NAMALWA (cell line): ENCODE measurements around the gene GMPPA.

Experiments
- DNase-seq: peaks from one replicate; pipeline ENCODE4 v3.0.0-alpha.2; 2015; ENCODE audit warnings: low spot score

GMPPA gene

DNA sequence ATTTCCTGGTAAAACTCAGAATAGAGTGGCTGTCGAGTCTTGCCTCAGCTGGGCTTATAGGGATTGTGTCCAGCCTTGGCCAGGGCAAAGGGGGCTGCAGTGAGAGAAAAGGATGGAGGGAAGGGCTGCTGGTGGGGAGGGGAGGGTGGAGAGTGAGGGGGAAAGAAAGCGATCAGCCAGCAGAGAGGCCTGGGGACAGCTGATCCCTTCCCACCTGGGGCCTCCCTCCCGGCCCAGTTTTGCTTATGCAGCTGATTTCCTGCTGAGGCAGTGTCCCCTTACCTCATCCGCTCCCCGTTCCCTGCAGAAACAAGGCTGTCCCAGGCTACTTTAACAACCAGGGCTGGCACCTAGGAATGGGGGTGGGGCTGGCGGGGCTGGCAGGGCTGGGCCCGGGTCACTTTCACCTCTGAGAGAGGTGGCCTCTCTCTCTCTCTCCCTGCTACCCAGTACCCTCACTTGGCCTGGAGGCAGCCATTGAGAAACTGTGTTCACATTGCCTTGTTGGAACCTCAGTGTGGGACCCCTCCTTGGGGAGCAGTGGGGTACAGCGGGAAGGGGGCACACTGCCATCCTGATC lies 12.2 kb upstream of the GMPPA start:
- DNase-seq: no peak

DNA sequence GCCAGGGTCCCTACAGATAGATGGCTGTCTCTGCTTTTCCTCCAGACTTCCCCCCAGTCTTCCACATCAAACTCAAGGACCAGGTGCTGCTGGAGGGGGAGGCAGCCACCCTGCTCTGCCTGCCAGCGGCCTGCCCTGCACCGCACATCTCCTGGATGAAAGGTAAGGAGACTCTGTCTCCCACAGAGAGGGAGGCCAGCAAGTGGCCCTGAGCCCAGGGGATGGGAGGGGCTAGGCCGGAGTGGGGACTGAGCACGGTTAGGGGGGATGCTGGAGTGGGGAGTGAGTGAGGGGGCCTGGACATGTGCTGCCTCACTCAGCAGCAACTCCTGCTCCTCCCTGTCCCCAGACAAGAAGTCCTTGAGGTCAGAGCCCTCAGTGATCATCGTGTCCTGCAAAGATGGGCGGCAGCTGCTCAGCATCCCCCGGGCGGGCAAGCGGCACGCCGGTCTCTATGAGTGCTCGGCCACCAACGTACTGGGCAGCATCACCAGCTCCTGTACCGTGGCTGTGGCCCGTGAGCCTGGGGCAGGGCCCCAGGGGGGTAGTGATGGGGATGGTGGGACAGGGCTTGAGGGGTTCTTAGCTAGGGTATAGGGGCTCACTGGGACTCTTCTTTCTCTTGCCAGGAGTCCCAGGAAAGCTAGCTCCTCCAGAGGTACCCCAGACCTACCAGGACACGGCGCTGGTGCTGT lies 10.4 kb upstream of the GMPPA start:
- DNase-seq: no peak

DNA sequence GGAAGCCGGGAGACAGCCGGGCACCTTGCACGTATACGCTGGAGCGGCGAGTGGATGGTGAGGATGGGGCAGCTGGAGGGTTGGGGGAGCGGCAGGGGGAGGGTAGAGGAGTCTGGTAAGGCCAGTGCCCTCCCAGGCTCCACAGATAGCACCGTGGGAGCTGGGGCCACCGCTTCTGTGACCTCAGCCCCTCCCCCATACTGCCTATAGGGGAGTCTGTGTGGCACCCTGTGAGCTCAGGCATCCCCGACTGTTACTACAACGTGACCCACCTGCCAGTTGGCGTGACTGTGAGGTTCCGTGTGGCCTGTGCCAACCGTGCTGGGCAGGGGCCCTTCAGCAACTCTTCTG lies 9.9 kb upstream of the GMPPA start:
- no peak for DNase-seq

DNA sequence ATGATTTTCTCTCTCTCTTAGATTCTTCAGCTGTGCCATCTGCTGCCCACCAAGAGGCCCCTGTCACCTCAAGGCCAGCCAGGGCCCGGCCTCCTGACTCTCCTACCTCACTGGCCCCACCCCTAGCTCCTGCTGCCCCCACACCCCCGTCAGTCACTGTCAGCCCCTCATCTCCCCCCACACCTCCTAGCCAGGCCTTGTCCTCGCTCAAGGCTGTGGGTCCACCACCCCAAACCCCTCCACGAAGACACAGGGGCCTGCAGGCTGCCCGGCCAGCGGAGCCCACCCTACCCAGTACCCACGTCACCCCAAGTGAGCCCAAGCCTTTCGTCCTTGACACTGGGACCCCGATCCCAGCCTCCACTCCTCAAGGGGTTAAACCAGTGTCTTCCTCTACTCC lies 9.4 kb upstream of the GMPPA start:
- no peak for DNase-seq

DNA sequence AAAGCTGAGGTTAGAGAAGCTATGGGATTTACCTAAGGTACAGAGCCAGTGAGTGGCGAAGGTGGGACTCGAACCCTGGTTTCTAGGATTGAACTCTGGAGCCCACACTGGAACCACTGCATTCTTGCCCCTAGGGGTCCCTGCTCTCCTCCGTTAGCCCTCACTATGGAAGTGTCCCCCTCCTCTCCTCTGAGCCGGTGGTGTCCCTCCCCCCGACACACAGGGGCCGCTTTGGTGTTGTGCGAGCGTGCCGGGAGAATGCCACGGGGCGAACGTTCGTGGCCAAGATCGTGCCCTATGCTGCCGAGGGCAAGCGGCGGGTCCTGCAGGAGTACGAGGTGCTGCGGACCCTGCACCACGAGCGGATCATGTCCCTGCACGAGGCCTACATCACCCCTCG lies 8.5 kb upstream of the GMPPA start:
- DNase-seq: no peak

DNA sequence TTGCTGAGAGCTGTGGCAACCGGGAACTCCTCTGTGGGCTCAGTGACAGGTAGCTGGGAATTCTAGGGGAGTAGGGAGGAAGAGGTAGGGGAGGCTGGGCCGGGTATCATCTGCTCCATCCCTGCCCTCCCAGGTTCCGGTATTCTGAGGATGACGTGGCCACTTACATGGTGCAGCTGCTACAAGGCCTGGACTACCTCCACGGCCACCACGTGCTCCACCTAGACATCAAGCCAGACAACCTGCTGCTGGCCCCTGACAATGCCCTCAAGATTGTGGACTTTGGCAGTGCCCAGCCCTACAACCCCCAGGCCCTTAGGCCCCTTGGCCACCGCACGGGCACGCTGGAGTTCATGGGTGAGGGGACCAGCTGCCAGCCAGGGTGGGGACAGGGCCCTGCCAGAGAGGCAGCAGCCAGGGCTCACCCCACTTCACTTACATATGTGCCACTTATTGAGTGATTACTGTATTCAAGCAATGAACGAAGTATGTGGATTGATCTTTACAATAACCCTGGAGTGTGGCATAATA lies 8.0 kb upstream of the GMPPA start:
- DNase-seq: no peak

DNA sequence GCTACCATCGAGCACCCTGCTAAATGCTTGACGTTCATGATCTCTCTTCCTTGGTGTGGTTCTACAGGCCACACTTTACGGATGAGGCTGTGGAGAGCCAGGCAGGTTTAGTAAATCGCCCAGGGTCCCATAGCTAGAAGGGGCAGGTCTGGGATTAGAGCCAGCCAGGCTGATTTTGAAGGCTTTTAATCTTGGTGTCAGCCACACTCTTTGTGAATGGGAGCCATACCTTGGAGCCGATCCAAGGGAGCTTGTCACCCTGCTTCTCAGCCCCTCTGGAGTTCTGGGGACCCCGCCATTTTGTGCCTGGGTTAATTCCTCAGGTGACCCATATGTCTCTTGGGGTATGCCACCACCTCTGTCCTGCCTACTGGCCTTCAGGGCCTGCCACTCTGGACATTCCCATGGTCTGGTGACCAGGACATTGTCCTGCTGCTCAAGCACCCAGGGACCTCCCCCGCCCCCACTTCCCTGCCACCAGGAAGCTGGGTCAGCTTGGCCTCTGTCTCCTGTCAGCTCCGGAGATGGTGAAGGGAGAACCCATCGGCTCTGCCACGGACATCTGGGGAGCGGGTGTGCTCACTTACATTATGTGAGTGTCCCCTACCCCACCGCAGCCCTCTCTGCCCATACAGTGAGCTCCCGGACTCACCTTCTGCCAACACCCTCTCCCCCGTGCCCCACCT lies 7.3 kb upstream of the GMPPA start:
- no peak for DNase-seq

DNA sequence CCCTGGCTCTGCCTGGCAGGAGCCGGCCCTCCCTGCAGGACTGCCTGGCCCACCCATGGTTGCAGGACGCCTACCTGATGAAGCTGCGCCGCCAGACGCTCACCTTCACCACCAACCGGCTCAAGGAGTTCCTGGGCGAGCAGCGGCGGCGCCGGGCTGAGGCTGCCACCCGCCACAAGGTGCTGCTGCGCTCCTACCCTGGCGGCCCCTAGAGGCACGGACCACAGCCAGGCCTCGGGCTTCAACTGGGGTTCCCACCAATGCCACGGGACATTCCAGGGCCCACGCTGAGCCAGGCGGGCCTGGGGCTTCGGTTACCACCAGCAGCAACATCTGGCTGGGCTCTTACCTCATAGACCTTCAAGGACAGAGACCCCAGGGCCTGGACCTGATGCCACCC lies 6.1 kb upstream of the GMPPA start:
- no peak for DNase-seq

DNA sequence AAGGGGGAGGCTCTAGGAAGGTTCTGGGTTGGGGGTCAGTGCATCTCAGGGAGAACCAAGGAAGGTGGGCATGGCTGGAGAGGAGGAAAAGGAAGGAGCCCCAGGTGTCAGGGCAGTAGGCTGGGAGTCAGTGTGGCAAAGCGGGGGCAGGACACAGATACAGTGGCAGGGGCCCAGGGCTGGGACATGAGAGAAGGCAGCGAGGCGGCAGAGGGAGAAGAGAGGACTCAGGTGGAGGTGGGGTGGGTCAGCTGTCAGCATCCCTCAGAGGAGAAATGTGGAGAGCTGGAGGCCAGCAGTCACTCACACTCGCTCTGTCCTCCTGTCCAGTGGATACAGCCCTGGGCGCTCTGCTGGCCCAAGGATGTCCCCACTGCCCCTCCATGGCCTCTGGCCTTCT lies 5.6 kb upstream of the GMPPA start:
- DNase-seq: no peak

DNA sequence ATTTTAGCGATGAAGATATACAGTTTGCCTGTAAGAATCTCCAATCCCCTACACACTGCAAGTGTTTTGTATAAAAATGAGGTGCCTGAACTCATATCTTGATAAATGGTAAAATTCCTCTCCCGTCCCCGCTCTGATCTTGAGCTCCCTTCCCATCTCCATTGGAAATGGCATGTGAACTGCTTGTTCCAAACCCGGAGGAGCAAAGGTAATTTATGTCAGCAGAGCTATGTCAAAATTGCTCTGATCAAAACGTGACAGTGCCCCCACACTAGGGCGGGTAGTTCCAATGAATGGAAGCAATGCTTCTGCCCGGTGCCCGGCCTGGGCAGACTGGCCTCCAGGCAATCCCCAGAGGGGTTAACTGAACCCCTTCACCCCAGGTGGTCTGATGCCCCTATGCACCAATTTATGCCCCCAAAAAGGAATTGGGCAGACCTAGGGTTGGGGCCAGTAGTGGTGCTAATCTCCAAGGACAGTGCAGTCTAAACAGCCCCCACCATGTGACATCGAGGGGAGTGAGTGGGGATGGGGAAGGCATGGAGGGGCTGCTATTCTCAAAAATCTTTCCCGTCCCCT lies 3.6 kb upstream of the GMPPA start:
- no peak for DNase-seq

DNA sequence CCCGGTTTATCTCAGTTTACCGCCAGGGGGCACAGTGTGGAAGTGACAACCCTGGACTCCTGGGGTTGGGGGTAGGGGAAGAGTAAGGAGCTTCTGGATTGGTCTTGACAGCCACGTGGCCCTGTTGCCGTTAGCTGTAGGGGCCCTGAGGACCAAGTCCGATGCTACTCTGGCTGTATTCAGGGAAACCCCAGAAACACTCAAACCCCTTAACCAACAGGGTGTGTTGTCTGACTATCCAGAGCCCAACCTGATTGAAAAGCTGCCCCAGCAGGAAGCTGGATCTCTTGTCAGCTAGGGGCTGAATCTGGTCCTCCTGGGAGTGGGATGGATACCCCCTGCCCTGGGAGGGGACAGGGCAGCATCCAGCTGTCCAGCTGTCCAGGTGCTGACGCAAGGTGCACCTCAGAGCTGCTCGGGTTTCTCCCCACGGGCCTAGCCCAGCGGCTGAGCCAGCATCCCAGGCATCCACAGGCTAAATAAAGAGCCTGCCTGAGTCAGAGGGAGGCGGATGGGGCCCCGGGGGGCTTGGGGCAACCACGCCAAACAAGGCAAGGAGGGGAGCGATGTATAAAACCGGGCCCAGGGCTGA lies 3.1 kb upstream of the GMPPA start:
- peak; percentile 90 for DNase-seq

DNA sequence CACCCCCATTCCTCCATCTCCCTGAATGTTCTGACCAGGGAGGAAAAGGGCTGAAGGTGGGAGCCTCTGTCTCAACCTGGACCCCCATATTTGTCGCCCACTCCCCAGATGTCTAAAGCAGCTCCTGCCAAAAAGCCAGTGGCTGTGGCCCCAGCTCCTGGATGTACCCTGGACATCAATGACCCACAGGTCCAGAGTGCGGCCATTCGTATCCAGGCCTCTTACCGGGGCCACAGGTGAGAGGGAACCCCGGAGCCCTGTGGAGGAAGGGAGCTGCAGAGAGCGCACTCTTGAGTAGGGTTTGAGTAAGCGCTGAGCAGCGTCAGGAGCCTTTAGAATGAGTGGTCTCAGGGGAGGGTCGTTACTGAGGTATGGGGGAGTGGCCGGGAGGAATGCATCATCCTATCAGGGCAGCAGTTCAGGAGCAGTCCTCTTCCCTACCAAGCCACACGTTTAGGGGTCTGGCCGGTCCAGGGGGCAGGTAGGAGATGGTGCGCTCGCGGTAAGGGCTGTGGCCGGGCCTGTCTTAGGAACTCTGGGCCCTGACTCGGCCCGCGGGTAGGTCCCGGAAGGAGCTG lies 2.4 kb upstream of the GMPPA start:
- no peak for DNase-seq

DNA sequence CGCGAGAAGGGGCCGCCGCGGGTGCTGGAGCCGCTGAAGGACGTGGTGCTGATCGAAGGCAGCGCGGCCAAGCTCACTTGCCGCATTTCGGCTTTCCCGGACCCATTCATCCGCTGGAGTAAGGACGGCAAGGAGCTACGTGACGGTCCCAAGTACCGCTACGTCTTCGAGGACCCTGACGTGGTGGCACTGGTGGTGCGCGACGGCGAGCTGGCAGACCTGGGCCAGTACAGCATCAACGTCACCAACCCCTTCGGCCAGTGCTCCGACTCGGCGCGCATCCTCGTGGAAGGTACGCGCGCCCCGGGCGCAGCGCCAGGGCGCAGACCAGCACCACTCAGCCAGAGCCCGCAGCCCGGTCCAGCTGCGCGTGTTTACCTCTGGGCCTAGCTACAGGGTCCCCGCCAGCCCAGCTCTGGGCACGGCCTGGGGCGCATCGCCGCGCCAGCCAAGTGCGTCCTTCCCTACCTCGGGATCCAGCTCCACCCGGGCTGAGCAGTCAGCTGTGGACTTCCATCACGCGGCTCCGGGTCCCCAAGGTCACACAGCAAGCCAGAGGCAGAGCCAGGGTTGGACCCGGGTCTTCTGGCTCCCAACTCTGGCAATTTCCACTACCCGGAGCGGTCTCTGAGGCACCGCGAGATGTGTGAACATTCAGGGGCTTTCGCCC lies 1.7 kb upstream of the GMPPA start:
- no peak for DNase-seq

DNA sequence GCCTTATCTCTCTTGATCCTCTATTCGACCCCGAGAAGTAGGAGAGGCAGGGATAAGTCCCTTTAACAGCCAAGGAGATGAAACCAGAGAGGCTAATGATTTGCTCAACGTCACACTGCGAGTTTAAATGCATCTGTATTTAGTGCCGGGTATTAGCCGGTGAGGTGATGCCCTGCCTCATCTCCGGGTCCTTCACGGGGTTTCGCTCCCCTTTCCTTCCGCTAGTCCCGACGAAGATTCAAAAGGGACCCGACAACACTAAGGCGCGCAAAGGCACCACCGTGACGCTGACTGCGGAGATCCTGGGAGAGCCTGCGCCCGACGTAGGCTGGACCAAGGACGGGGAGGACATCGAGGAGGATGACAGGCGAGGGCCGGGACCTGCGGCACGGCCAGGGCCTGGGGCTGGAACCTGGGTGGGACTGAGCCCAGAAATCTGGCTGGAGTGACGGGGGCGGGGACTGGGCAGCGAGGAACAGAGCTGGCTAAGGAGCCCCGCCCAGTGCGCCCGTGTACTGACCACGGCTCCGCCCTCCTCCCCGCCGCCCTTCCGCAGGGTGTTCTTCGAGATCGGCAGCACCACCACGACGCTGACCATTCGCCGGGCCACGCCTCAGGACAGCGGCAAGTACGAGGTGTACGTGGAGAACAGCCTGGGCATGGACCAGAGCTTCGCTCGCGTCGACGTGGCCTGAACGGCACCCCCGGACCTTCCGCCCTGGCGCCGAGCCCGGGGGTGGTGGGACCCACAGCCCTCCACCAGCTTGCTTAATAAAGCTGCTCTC lies 1.0 kb upstream of the GMPPA start:
- DNase-seq: no peak

DNA sequence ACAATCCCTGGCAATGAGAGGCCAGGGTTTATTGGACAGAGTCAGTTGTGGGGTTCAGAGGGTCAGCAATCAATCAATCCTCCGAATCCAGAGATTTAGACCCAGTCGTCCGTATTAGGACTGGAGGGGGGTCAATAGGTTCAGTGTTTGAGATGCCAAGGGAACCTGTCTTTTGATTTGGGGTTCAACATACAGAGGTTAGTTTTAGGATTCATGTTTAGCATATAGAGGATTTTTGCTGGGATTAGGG lies 292 bp downstream of the GMPPA start:
- no peak for DNase-seq

DNA sequence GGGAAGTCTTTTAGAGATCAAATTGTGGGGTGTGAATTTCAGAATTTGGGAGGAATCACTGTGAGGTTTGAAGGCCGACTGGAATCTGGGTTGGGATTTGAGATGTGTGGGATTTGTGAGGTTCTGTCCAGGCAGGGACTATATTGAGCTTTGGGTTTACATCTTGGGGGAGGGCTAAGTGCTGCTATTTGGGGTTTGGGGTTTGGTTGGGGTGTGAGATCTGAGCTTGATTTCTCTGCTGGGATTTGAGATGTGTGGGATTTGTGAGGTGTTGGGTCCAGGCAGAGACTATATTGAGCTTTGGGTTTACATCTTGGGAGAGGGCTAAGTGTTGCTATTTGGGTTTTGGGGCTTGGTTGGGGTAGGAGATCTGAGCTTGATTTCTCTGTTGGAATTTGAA lies 864 bp downstream of the GMPPA start:
- DNase-seq: no peak

DNA sequence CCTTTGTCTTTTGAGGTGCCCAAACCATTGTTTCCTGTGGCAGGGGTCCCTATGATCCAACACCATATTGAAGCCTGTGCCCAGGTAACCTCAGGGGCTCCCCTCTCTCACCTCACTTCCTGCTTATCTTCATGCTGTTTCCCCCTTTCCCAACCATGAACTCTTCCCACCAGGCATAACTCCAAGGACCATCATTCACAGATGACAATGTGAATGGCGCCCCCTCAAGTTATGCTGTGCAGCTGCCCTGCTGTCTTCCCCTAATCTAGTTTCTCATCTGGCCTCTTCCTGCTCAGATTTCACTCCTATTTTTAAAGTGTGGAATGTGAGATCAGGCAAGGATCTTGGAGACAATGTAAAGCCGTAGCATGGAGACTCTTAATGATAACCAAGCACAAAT lies 1.4 kb downstream of the GMPPA start:
- DNase-seq: no peak

DNA sequence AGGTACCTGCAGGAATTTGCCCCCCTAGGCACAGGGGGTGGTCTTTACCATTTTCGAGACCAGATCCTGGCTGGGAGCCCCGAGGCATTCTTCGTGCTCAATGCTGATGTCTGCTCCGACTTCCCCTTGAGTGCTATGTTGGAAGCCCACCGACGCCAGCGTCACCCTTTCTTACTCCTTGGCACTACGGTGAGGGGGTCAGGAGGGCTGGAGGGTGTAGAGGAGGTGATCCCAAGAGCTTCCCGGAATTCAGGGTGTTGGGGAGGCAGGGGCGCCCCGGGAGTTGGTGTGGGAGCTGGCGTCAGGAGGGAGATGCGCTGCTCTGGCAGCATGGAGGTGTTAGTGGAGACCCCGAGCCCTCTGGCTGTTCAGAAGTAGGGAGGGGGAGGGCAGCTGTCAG lies 3.2 kb downstream of the GMPPA start:
- no peak for DNase-seq

DNA sequence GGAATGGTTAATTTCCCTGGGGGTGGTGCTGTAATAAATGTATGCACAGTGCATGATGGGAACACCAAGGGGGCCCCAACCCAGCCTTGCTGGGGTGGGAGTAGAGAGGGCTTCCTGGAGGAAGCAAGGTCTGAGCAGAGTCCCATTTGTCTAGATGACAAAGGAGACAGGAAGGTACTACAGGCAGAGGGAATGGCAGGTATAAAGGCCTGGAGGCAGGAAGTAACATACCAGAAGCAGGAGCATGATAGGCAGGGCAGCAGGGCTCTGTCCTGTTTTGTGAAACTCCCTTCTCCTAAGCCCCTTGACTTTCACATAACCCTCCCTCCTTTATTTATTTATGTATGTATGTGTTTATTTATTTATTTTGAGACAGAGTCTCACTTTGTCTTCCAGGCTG lies 3.9 kb downstream of the GMPPA start:
- DNase-seq: no peak

DNA sequence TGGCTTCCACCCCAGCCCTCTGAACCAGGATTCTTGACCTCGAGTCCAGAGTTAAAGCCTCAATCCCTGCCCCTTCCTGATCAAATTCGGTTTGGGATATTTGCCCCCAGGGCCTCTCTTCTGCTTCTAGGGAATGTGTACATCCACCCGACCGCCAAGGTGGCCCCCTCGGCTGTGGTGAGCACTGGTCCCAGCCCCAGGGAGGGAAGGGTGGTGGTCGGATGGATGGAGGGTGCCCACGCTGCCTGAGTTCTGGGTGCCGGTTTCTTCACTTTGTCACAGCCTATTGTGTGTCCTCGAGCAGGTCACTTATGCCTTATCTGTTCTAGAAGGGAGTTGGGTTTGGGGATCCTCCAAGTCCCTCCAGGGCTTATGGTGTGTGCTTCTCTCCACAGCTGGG lies 6.9 kb downstream of the GMPPA start:
- no peak for DNase-seq

DNA sequence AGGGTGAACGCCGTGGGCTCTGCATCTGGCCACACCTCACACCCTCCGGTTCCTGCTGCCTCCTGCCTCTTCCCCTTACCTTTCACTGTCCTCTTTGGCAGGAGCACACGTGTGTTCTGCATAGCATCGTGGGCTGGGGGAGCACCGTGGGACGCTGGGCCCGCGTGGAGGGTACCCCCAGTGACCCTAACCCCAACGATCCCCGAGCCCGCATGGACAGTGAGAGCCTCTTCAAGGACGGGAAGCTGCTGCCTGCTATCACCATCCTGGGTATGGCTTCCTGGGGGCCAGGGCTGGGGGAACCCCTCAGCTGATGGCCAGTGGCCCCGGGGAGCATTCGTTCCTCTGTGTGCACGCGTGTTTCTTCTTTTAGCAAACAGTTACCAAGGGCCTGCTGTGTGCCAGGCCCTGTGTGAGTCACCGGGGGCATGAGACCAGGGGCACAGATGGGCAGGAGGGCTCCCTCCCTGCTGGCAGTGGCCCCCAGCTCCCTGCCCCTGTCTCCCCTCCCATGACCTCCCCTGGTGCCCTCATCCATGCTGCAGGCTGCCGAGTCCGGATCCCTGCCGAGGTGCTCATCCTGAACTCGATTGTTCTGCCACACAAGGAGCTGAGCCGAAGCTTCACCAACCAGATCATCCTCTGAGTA lies 7.6 kb downstream of the GMPPA start:
- no peak for DNase-seq
